BE2C (cell line): ENCODE results near the gene ZFPM1.
A peak's percentile ranks its signal among the peaks of the same experiment; 100 is the strongest.

Source experiments
- DNase-seq: peaks from one replicate; pipeline ENCODE4 v3.0.0-alpha.2; 2020
- H3K27me3 ChIP-seq: fragments of 250-450 bp; sonication (Bioruptor Pico); 2 replicates; pipeline ENCODE4 v1.5.1; 2020; ENCODE audit warnings: mild to moderate bottlenecking
- H3K36me3 ChIP-seq: fragments of 250-450 bp; sonication (Bioruptor Pico); 2 replicates; pipeline ENCODE4 v1.5.1; 2020; ENCODE audit warnings: mild to moderate bottlenecking
- H3K4me1 ChIP-seq: fragments of 250-450 bp; sonication (Bioruptor Pico); 2 replicates; pipeline ENCODE4 v1.5.1; 2020
- H3K4me3 ChIP-seq: 2 replicates; pipeline ENCODE4 v1.5.1; 2011; ENCODE audit warnings: low read depth, low read length
- H3K9me3 ChIP-seq: fragments of 250-450 bp; sonication (Bioruptor Pico); 2 replicates; pipeline ENCODE4 v1.5.1; 2020
- TF ChIP-seq, protein P1 (sequence below): IDR thresholded peaks from 2 replicates; pipeline ENCODE4 v1.5.1; 2012; ENCODE audit warnings: mild to moderate bottlenecking, low read depth, low read length

ZFPM1 gene

DNA sequence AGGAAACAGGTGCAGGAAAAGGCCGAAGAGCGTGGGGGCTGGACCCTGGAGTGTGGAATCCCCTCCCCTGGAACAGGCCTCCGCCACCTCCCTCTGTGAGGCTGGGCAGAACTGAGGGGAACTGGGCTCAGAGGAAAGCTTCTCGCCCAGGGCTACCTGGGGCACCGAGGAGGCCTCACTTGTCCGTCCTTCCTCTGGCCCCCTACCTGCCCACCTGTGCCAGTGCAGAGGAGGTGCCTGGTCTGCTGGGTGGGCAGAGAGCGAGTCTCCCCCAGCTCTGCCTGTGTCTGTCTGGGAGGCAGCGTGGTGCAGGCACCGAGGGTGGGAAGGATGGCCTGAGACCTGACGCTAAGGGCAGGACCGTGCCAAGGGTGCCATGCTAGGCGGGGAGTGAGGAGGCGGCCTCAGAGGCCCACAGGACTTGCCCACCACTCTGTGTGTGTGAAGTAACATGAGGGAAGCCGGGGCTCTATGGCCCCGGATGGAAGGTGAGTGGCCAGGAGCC lies 42.2 kb downstream of the ZFPM1 start:
- no peak overlapping the region for H3K4me3 ChIP-seq
- no peak for DNase-seq
- no peaks in the 10 kb centered on the region for H3K27me3 ChIP-seq
- H3K4me1 ChIP-seq = peaks cover 37% of the 10 kb centered on the region
- no peaks in the 10 kb centered on the region for H3K9me3 ChIP-seq
- H3K36me3 ChIP-seq = no peaks in the 10 kb centered on the region
- TF ChIP-seq, protein P1, sequence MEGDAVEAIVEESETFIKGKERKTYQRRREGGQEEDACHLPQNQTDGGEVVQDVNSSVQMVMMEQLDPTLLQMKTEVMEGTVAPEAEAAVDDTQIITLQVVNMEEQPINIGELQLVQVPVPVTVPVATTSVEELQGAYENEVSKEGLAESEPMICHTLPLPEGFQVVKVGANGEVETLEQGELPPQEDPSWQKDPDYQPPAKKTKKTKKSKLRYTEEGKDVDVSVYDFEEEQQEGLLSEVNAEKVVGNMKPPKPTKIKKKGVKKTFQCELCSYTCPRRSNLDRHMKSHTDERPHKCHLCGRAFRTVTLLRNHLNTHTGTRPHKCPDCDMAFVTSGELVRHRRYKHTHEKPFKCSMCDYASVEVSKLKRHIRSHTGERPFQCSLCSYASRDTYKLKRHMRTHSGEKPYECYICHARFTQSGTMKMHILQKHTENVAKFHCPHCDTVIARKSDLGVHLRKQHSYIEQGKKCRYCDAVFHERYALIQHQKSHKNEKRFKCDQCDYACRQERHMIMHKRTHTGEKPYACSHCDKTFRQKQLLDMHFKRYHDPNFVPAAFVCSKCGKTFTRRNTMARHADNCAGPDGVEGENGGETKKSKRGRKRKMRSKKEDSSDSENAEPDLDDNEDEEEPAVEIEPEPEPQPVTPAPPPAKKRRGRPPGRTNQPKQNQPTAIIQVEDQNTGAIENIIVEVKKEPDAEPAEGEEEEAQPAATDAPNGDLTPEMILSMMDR = no peak

DNA sequence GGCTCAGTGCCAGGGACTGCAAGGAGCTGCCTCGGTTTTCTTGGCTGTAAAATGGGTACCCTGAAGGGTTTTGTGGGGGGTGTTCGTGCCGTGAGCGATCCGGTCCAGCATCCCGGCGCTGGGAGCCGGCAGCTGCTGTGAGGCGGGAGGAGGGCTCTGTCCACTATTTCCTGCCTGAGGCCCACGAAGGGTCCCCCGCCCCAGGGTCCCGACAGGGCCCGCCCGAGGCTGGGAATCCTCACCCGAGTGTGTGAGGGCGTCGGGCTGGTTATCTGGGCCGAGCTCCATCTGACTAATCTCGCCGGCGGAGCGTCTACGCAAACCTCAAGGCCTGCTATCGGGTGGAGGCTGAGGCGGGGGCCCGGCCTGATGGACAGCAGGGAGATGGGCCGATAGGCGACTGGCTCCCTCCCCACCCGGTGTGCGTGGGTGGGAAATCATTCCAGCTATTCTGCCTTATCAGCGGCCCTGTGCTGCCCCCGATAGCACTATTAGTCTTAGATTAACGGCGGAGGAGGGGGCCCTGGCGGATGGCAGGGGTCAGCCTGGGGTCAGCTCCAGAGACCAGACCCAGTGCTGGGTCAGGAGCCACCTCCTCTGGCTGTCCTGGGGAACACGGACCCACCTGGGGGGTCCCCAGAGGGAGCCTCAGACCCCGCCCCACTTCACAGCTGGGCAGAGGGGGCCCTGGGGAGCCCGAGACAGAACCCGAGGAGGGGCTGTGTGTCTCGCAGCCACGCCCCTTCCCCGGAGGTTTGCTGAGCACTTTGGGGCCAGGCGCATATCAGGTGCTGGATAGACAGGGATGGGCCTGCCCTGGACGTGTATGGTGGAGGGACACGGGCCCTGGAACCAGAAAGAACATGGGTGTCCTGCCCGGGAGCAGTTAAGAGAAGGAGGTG lies 44.7 kb downstream of the ZFPM1 start:
- TF ChIP-seq, protein P1 = no peak
- Histone ChIP-seq H3K4me3 (no peak overlapping the region), H3K9me3 (no peaks in the 10 kb centered on the region), H3K4me1 (peaks cover 28% of the 10 kb centered on the region), H3K27me3 (no peaks in the 10 kb centered on the region), H3K36me3 (no peaks in the 10 kb centered on the region)
- DNase-seq = peak; percentile 64

DNA sequence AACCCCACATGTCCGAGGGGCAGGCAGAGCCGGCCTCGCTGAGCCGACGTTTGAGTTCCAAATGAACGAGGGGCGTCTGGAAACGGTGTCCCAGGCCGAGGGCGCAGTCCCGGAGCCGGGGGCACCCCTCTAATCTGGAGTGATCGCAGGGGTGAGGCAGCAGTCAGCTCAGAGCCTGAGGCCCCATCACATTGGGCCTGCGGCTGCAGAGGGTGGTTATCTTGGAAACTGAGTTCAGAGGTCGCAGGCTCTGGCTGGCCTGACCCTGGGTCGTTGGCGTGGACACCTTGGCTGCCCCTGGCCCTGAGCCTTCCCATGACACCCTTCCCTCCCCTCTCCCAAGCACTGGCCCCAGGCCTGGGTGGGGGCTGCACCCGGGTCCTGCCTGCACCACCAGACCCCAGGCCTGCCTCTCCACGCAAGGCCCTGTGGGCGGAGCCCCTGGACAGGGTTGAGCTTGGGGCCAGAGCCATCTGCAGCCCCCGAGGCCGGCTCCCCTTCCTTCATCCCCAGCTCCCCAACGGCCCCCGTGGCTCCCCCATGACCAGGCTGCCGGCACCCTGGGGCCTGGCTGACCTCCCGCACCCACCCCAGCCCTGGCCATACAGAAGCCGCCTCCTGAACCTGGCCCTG lies 45.6 kb downstream of the ZFPM1 start:
- peaks cover 32% of the 10 kb centered on the region for H3K4me1 ChIP-seq
- no peak overlapping the region for H3K4me3 ChIP-seq
- DNase-seq = no peak
- H3K27me3 ChIP-seq = no peaks in the 10 kb centered on the region
- TF ChIP-seq, protein P1 = no peak
- no peaks in the 10 kb centered on the region for H3K36me3 ChIP-seq
- no peaks in the 10 kb centered on the region for H3K9me3 ChIP-seq

DNA sequence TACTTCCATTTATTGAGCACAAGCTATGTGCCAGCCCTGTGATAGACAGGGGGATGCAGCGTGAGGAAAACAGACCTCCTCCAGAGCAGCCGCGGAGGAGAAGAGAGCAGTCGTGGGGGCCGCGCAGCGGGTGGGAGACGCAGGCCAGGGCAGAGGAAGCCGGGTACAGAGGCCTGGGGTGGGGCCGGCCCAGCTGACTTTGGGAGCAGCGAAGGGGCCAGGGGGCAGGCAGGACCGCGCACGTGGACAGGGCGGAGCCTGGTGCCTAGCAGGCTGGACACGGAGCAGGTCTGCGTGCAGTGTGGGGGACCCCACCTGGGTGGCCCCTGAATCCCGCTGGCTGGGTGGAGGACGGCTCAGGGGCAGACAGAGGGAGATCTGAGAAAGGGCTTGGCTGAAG lies 46.2 kb downstream of the ZFPM1 start:
- TF ChIP-seq, protein P1 = no peak
- Histone ChIP-seq H3K4me3 (no peak overlapping the region), H3K27me3 (no peaks in the 10 kb centered on the region), H3K4me1 (peaks cover 38% of the 10 kb centered on the region), H3K9me3 (no peaks in the 10 kb centered on the region), H3K36me3 (no peaks in the 10 kb centered on the region)
- no peak for DNase-seq

DNA sequence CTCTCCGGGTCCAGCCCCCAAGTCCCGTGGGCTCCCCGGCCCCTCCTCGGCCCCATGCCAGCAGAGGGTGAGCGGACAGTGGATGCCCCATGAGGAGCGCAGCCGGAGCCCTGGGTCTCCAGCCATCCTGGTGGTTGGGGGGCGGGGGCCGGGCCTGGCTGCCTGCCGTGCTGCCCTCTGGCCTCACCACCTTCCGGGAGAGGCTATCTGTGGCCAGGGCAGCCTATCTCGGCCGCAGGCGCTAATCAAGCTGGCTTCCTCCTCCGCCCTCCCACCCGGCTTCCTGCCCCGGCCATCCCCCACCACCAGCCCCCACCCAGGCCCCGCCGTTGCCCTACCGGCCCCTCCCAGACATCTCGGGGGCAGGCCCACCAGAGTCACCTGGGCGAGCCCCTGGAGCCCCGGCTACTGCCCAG lies 46.8 kb downstream of the ZFPM1 start:
- Histone ChIP-seq H3K4me3 (no peak overlapping the region), H3K36me3 (no peaks in the 10 kb centered on the region)

More for the DNA sequence above, 46.8 kb downstream of the ZFPM1 start:
- TF ChIP-seq, protein P1 = no peak
- Histone ChIP-seq H3K27me3 (no peaks in the 10 kb centered on the region), H3K9me3 (no peaks in the 10 kb centered on the region), H3K4me1 (peaks cover 43% of the 10 kb centered on the region)
- DNase-seq = no peak
